ENCODE results near the gene SUN2. TPM values are rescaled to one million over a fixed set of nuclear protein-coding genes. Genes with fewer than 3 reads are reported as not detected.

Gene SUN2
- polyA plus RNA-seq, 1 donor from 2014 or later: 172 TPM

- no peaks in the 10 kb centered on the region for H3K9me3 ChIP-seq (ENCODE audit: low read length)
- no peak overlapping the region for H2AFZ ChIP-seq (ENCODE audit: low read depth, low read length)
- no peak overlapping the region for H3K9ac ChIP-seq (ENCODE audit: low read length)
- H3K4me2 ChIP-seq (ENCODE audit: low read length): no peak overlapping the region
- H3K36me3 ChIP-seq (ENCODE audit: insufficient read depth, low read length): no peaks in the 10 kb centered on the region
- H3K9me2 ChIP-seq (ENCODE audit: insufficient read depth, low read length): no peaks in the 10 kb centered on the region
- no peak overlapping the region for H3K27ac ChIP-seq (ENCODE audit: low read length)
- no peaks in the 10 kb centered on the region for H3K79me2 ChIP-seq (replicated peaks; ENCODE audit: insufficient read depth, low read length)
- no peaks in the 10 kb centered on the region for H4K20me1 ChIP-seq (ENCODE audit: insufficient read depth)
- TF ChIP-seq CTCF (IDR thresholded peaks at IDR 0.05; ENCODE audit: poor library complexity, severe bottlenecking) (no peak), POLR2AphosphoS5 (IDR thresholded peaks at IDR 0.05) (no peak), EP300 (conservative IDR thresholded peaks at IDR 0.05; ENCODE audit: poor library complexity, severe bottlenecking) (no peak), SMC3 (conservative IDR thresholded peaks at IDR 0.05; ENCODE audit: poor library complexity) (no peak), MXI1 (conservative IDR thresholded peaks at IDR 0.05; ENCODE audit: poor library complexity, severe bottlenecking) (no peak), RAD21 (conservative IDR thresholded peaks at IDR 0.05) (no peak), TAF1 (IDR thresholded peaks at IDR 0.05; ENCODE audit: low read depth) (no peak), EZH2 (IDR thresholded peaks at IDR 0.05; ENCODE audit: borderline replicate concordance, insufficient read depth, low read length, poor library complexity, severe bottlenecking) (no peak), REST (IDR thresholded peaks at IDR 0.05; ENCODE audit: borderline replicate concordance) (no peak)
- H3K4me3 ChIP-seq (ENCODE audit: low read length): no peak overlapping the region
- H3K27me3 ChIP-seq (ENCODE audit: insufficient read depth, low read depth, low read length): no peaks in the 10 kb centered on the region
- H3F3A ChIP-seq (ENCODE audit: insufficient read depth, low read length, poor library complexity, severe bottlenecking): no peaks in the 10 kb centered on the region
Observed at GRCh38 chr22:38720350-38720749, 35.4 kb downstream of the SUN2 start.

- Histone ChIP-seq H3K4me2 (ENCODE audit: low read length) (no peak overlapping the region), H4K20me1 (ENCODE audit: insufficient read depth) (no peaks in the 10 kb centered on the region)
Observed at GRCh38 chr22:38719196-38719595, 36.6 kb downstream of the SUN2 start.

More at GRCh38 chr22:38719196-38719595, 36.6 kb downstream of the SUN2 start:
- Histone ChIP-seq H3K9ac (ENCODE audit: low read length) (no peak overlapping the region), H3K79me2 (replicated peaks; ENCODE audit: insufficient read depth, low read length) (peaks cover 8% of the 10 kb centered on the region), H3K27ac (ENCODE audit: low read length) (no peak overlapping the region), H2AFZ (ENCODE audit: low read depth, low read length) (no peak overlapping the region), H3K36me3 (ENCODE audit: insufficient read depth, low read length) (no peaks in the 10 kb centered on the region), H3K9me3 (ENCODE audit: low read length) (no peaks in the 10 kb centered on the region), H3F3A (ENCODE audit: insufficient read depth, low read length, poor library complexity, severe bottlenecking) (no peaks in the 10 kb centered on the region), H3K4me3 (ENCODE audit: low read length) (no peak overlapping the region), H3K27me3 (ENCODE audit: insufficient read depth, low read depth, low read length) (no peaks in the 10 kb centered on the region), H3K9me2 (ENCODE audit: insufficient read depth, low read length) (no peaks in the 10 kb centered on the region)
- TF ChIP-seq EZH2 (IDR thresholded peaks at IDR 0.05; ENCODE audit: borderline replicate concordance, insufficient read depth, low read length, poor library complexity, severe bottlenecking) (no peak), MXI1 (conservative IDR thresholded peaks at IDR 0.05; ENCODE audit: poor library complexity, severe bottlenecking) (no peak), POLR2AphosphoS5 (IDR thresholded peaks at IDR 0.05) (no peak), REST (IDR thresholded peaks at IDR 0.05; ENCODE audit: borderline replicate concordance) (no peak), TAF1 (IDR thresholded peaks at IDR 0.05; ENCODE audit: low read depth) (no peak), EP300 (conservative IDR thresholded peaks at IDR 0.05; ENCODE audit: poor library complexity, severe bottlenecking) (no peak), RAD21 (conservative IDR thresholded peaks at IDR 0.05) (no peak), CTCF (IDR thresholded peaks at IDR 0.05; ENCODE audit: poor library complexity, severe bottlenecking) (no peak), SMC3 (conservative IDR thresholded peaks at IDR 0.05; ENCODE audit: poor library complexity) (no peak)

Measured in neural cell (in vitro differentiated cells).